CD4-positive, alpha-beta T cell treated with Interleukin-12 subunit alpha and Interleukin-12 subunit beta, for 1 hour (primary cell): Measurements from ENCODE around the gene PEAK1.
A peak's percentile ranks its signal among the peaks of the same experiment; 100 is the strongest.

Experiments used
- DNase-seq: peaks from one replicate; pipeline ENCODE4 v3.0.0-alpha.2; 2020

Gene PEAK1

DNA sequence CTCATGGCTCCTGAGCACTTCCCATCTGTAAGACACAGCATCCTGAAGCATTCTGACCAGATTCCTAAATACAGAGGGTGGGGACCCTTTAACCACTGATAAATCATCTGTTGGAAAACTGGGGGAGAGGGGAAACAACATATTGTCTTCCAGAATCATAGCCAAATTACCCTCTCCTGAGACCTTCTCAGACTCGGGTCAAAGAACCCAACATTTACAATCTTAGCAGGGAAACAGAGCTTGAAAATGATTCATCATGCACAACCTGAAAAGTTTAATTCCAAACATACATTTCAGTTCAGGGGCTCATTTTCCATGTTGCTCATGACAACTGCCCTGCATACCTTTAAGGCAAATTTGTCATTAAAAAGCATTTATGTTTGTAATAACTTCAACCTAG lies 300.5 kb downstream of the PEAK1 start:
- DNase-seq: no peak

DNA sequence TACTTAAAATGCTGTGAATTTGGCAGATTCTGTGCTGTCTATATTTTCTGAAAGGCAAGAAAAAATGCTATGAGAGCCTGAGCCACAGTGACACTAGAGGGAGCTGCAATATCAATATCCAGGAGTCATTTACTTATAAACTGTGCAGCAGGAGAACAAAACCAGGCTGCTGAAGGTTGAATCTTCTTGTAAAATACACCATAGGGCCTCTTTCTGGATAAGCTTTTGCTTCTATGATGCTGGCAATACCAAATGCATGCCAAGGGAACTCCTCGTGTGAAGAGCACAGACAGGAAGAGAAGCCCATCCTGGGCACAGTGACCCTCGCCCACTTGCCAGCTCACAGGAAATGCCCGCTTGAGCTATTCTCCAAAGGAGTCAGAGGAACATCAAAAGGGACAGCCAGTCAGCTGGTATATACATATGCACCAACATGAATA lies 301.0 kb downstream of the PEAK1 start:
- DNase-seq: peak; percentile 59

DNA sequence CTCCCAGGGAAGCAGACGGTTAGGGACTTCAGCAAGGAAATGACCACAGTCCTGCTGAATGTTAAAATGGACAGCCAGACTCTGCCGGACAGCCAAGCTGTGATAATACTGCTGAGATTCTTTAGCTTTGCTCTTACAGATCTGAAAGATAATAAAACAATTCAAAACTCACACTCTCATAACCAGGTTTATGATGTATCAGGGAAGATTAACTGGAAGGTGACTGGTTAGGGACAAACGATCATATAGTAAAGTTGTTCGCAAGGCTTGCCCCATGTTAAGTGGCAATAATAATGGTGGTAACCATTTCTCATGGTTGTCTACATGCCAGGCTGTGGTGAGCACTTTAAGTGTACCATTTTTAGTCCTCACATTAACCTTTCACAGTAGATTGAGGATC lies 304.7 kb downstream of the PEAK1 start:
- DNase-seq: no peak

GRCh38 chr15:77112838-77113504 lies 306.9 kb downstream of the PEAK1 start:
- DNase-seq: no peak

GRCh38 chr15:77111789-77112188 lies 308.1 kb downstream of the PEAK1 start:
- DNase-seq: no peak

- DNase-seq: peak; percentile 39
Measured at GRCh38 chr15:77107531-77108355, 312.2 kb downstream of the PEAK1 start.

DNA sequence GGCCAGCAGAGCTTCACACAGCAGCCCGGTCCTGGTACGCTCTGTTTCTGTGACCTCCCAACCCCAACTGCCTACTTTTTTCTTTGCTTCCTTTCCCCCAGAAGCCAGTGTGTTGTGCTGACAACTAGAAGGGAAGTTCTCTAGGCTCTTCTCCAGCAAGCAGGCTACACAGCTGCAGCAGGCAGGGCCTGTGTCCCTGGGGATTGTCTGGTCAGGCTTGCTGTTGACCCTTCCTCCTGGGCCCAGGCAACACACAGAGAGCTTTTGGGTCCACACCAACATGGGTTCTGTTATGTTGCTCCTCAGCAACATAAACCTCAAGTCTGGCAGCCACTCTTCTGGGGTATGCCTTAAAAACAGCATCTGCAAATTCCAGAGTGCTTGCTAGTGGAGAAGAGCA lies 312.8 kb downstream of the PEAK1 start:
- no peak for DNase-seq

- DNase-seq: no peak
Measured at GRCh38 chr15:77104155-77104554, 315.7 kb downstream of the PEAK1 start.

DNA sequence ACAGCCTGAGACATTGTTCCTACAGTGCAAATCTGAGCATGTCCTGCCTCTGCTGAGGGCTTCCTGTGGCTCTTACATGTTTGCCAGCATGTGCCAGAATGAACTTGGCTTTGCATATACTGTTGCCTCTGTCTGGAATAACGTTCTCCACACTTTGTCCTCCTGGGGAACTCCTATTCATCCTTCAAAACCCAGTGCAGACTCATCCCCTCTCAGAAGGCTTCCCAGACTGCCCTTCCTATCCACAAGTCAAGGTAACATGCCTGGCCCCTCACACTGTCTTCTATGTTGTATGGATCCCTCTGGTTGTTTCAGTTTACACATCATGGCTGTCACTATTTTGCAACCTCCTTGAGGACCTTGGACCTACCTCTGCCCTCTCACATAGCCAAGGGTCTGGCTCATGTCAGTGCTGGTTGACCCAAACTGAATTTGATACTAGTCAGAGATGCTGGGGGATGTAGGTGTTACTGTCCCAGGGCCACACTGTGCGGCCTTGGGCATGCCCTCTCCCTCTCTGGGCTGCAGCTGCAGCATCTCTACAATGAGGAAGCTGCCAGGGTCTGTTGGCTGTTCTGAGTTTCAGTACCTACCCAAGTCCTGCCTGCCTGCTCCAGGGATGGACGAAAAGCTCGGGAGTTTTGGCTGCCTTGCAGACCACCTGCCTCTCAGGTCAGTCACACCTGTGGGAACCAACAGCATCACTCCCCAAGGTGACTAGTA lies 320.0 kb downstream of the PEAK1 start:
- DNase-seq: no peak

GRCh38 chr15:77098572-77098971 lies 321.3 kb downstream of the PEAK1 start:
- DNase-seq: no peak

DNA sequence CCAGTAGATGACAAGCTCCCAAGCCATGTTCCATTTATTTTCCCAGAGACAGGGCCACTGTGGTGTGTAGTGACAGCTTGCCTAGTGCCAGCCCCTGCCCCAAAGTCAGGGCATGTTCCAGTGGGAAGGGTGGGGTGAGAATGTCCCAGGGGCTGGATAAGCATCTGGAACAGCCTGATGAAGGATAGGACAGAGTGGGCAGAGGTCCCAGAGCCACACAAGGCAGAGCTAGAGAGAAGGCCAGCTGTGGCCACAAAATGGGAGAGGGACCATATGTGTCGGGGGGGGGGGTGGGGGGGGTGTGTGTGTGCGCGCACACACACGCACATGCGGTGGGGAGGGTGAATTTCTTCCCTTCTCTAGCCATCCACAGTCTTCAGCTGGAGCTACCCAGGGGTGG lies 322.0 kb downstream of the PEAK1 start:
- no peak for DNase-seq

DNA sequence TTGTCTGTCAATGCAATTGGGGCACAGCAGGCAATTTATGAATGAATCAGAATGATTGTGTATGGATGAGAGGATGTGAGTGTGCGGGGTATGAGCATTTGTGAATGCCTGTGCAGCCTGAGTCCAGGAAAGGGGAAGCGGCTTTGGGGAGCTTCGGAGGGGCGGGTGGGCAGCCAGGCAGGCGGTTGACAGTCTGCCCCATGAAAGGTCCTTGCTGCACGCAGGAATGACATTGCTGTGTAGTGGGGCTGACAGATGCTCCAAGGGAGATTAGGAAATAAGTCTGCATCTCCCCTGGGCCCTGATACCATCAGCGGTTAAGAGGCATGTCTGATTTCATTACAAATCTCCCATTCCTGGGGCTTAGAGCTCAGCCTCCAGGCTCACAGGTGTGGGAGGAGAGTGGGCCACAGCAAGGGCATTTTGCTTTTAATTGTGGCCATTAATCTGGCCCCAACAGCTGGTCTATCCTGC lies 322.6 kb downstream of the PEAK1 start:
- DNase-seq: no peak

DNA sequence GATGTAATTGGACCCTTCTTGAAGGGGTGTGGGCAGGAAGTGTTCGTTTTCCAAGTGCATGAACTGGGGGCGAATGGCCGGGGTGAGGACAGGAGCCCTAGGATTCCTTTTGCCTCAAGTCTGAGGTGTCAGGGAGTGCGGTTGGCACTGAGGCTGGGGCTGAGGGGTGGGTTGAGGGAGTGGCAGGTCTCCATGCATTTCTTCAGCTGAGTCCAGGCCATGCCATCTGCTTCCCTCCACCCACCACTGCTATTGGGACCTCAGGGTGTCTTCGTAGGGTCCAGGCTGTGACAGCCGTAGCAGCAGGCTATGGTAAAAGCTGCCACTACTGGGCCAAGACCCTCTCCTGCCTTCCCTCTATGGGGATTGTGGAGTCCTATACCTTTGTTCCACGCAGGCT lies 323.4 kb downstream of the PEAK1 start:
- no peak for DNase-seq

GRCh38 chr15:77096138-77096537 lies 323.8 kb downstream of the PEAK1 start:
- DNase-seq: no peak

DNA sequence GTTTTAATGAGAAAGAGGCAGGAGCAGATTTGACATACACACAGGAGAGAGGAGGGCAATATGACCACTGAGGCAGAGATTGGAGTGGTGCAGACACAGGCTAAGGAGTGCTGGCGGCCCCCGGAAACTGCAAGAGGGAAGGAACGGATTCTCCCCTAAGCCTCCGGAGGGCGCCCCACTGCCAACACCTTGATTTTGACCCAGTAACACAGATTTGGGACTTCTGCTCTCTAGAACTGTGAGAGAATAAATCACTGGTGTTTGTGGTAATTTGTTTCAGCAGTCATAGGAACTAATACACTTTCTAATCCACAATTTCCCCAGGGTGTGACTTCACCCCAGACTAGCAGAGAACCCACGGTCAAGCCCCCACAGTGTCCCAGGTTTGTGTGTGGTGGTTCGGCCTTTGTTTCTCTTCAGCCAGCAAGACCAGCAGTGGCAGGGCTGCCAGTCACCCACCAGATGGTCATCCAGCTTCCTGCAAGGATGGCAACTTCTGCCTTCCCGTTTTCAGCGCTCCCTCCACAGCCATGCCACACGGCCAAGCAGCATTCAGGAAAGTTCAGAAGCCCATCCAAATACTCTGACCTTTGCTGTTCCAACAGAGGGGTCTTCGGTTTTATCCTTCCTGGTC lies 325.4 kb downstream of the PEAK1 start:
- no peak for DNase-seq

DNA sequence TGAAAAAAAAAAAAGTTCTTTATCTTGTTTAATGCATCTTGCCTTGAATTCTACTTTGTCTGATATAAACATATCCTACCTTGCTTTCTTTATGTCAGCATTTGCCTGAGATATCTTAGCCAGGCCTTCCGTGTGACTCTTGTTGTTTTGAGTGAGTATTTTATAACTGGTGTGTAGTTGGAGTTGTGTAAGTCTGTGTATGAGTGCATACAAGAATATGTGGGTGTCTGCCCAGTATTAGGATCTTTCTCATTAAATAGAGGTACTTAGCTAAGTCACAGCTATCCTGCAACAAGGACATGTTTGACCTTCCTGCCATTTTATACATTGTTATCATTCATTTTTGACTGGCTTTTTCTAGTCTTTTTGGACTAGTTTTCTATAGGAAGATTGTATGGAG lies 326.5 kb downstream of the PEAK1 start:
- DNase-seq: no peak

- DNase-seq: no peak
Measured at GRCh38 chr15:77091097-77091496, 328.8 kb downstream of the PEAK1 start.

GRCh38 chr15:77087213-77087612 lies 332.7 kb downstream of the PEAK1 start:
- DNase-seq: no peak

DNA sequence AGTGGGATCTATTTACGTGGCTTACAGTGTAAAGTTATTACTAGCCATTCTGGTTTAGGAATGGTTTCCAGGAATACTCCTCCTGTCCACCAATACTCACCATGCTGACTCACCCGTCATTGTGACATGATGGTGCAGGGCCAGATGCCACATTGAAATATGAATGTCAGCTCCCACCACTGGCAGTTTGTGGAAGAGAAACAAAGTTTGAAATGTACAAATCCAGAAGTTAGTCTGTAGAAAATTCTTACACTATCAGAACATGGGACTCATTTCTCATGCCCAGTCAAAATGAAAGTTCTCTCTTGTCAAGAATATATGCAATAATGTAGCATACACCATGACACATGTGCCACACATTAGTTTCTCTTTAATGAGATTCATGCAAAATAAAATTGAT lies 334.6 kb downstream of the PEAK1 start:
- DNase-seq: no peak

DNA sequence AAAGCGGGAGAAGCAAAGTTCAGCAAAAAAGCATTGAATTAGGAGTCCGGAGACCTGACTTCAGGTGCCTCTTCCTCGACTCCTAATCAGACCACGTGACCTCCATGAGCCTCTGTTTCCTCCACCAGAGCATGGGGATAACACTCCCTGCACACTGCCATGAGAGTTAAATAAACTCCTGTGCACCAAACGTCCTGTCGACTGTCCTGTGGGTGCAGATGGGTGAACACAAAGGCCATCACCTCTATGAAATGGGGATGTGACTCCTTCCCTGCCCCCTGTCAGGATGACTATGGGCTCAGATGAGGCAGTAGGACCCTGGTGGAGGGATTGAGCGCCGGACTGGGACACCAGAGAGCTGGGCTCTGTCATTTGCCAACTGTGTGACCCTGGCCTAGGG lies 335.5 kb downstream of the PEAK1 start:
- no peak for DNase-seq

- DNase-seq: peak; percentile 62
Measured at GRCh38 chr15:77083381-77084160, 336.3 kb downstream of the PEAK1 start.

- no peak for DNase-seq
Measured at GRCh38 chr15:77081971-77082370, 337.9 kb downstream of the PEAK1 start.
